MM.1S (cell line): ENCODE data around the gene GP1BA.
A peak's percentile ranks its signal among the peaks of the same experiment; 100 is the strongest.

ENCODE experiments used
- DNase-seq: peaks from one replicate; pipeline ENCODE4 v3.0.0-alpha.2; 2015
- H2AFZ ChIP-seq: fragments of 300-600 bp; sonication (generic); 2 replicates; pipeline ENCODE4 v1.6.0; 2016; ENCODE audit warnings: antibody characterized with exemption, low read length
- H3F3A ChIP-seq: fragments of 300-600 bp; sonication (generic); 2 replicates; pipeline ENCODE4 v1.6.1; 2016; ENCODE audit warnings: mild to moderate bottlenecking, antibody characterized with exemption, low read length, moderate library complexity, mixed read lengths; ENCODE audit not compliant: insufficient read depth
- H3K27ac ChIP-seq: fragments of 300-600 bp; sonication (generic); 2 replicates; pipeline ENCODE4 v1.5.1; 2016; ENCODE audit warnings: mild to moderate bottlenecking, low read length
- H3K27me3 ChIP-seq: fragments of 300-600 bp; sonication (generic); replicated peaks from 2 replicates; pipeline ENCODE4 v1.6.0; 2016; ENCODE audit warnings: low read length; ENCODE audit not compliant: insufficient read depth
- H3K36me3 ChIP-seq: fragments of 300-600 bp; sonication (generic); replicated peaks from 2 replicates; pipeline ENCODE4 v1.6.1; 2016; ENCODE audit warnings: mild to moderate bottlenecking, low read length, mixed read lengths; ENCODE audit not compliant: insufficient read depth
- H3K4me1 ChIP-seq: fragments of 300-600 bp; sonication (generic); 2 replicates; pipeline ENCODE4 v1.6.1; 2016; ENCODE audit warnings: low read length, mixed read lengths
- H3K4me2 ChIP-seq: fragments of 300-600 bp; sonication (generic); 2 replicates; pipeline ENCODE4 v1.6.0; 2016; ENCODE audit warnings: low read depth, low read length
- H3K4me3 ChIP-seq: fragments of 300-600 bp; sonication (generic); 2 replicates; pipeline ENCODE4 v1.5.1; 2016; ENCODE audit warnings: low read length, mixed read lengths
- H3K79me2 ChIP-seq: fragments of 300-600 bp; sonication (generic); 2 replicates; pipeline ENCODE4 v1.6.1; 2016; ENCODE audit warnings: mixed run types, low read length, mixed read lengths
- H3K9ac ChIP-seq: fragments of 300-600 bp; sonication (generic); 2 replicates; pipeline ENCODE4 v1.6.1; 2016; ENCODE audit warnings: low read length, mixed read lengths
- H3K9me2 ChIP-seq: fragments of 300-600 bp; sonication (generic); replicated peaks from 2 replicates; pipeline ENCODE4 v1.6.1; 2016; ENCODE audit warnings: mild to moderate bottlenecking, low read length, mixed read lengths; ENCODE audit not compliant: insufficient read depth
- H3K9me3 ChIP-seq: fragments of 300-600 bp; sonication (generic); replicated peaks from 2 replicates; pipeline ENCODE4 v1.6.1; 2016; ENCODE audit warnings: mild to moderate bottlenecking, low read length, mixed read lengths; ENCODE audit not compliant: insufficient read depth
- H4K20me1 ChIP-seq: fragments of 300-600 bp; sonication (generic); 2 replicates; pipeline ENCODE4 v1.6.1; 2016; ENCODE audit warnings: mild to moderate bottlenecking, low read length, moderate library complexity, mixed read lengths; ENCODE audit not compliant: insufficient read depth
- EZH2 ChIP-seq: fragments of 300-600 bp; sonication (generic); optimal IDR thresholded peaks from 2 replicates; pipeline ENCODE3; 2017; ENCODE audit warnings: low read depth, mild to moderate bottlenecking, antibody characterized with exemption, low read length, mixed read lengths
- EZH2phosphoT487 ChIP-seq: fragments of 300-600 bp; sonication (generic); IDR thresholded peaks from 2 replicates; pipeline ENCODE4 v1.6.1; 2018; ENCODE audit warnings: antibody characterized with exemption, low read length
- TF ChIP-seq, protein P1 (sequence below): fragments of 300-600 bp; sonication (generic); IDR thresholded peaks from 2 replicates; pipeline ENCODE4 v1.5.1; 2016; ENCODE audit warnings: antibody characterized with exemption, low read length, mixed read lengths

GP1BA gene

GRCh38 chr17:4948166-4948930 lies 16.3 kb downstream of the GP1BA start, which contains the start of gene PFN1:
PFN1 (minus strand) TSS chr17:4948530; CDS start chr17:4948394, 136 bp downstream.
- H3K4me1 ChIP-seq = peaks cover 40% of the 10 kb centered on the region
- no peaks in the 10 kb centered on the region for H3K9me3 ChIP-seq
- peak within 1 kb of the TSS; percentile 100 for H3K27ac ChIP-seq
- H3K4me2 ChIP-seq = peak within 1 kb of the TSS; percentile 94
- H2AFZ ChIP-seq = peak within 1 kb of the TSS; percentile 74
- no peaks in the 10 kb centered on the region for H3K27me3 ChIP-seq
- H3K36me3 ChIP-seq = no peaks in the 10 kb centered on the region
- H3K79me2 ChIP-seq = peaks cover 55% of the 10 kb centered on the region
- H3K9me2 ChIP-seq = no peaks in the 10 kb centered on the region
- H3F3A ChIP-seq = peaks cover 63% of the 10 kb centered on the region
- H3K9ac ChIP-seq = peak within 1 kb of the TSS; percentile 99
- peaks cover 28% of the 10 kb centered on the region for H4K20me1 ChIP-seq
- TF ChIP-seq EZH2phosphoT487 (no peak), EZH2 (no peak)
- TF ChIP-seq, protein P1, sequence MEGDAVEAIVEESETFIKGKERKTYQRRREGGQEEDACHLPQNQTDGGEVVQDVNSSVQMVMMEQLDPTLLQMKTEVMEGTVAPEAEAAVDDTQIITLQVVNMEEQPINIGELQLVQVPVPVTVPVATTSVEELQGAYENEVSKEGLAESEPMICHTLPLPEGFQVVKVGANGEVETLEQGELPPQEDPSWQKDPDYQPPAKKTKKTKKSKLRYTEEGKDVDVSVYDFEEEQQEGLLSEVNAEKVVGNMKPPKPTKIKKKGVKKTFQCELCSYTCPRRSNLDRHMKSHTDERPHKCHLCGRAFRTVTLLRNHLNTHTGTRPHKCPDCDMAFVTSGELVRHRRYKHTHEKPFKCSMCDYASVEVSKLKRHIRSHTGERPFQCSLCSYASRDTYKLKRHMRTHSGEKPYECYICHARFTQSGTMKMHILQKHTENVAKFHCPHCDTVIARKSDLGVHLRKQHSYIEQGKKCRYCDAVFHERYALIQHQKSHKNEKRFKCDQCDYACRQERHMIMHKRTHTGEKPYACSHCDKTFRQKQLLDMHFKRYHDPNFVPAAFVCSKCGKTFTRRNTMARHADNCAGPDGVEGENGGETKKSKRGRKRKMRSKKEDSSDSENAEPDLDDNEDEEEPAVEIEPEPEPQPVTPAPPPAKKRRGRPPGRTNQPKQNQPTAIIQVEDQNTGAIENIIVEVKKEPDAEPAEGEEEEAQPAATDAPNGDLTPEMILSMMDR = no peak
- peak; percentile 89 for DNase-seq
- H3K4me3 ChIP-seq = peak within 1 kb of the TSS; percentile 99

DNA sequence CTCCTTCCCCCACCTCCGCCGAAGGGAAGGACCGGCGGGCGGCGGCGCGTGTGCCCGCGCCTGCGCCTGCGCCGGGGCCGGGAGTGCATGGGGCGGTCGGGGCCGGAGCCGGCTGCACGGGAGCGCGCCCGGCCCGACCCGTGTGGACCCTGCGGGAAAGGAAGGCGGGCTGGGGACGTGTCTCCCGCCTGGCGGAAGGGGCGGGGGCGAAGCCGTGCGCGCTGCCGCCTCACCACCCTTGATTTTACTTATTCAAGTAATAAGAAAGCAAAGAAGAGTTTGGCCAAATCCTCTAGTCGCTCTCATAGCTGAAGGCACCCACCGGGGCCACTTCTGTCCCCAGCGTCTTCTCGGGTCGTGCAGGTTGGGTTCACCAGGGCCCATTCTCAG lies 16.8 kb downstream of the GP1BA start:
- H3K4me2 ChIP-seq = peak overlapping the region; percentile 94
- no peak for TF ChIP-seq EZH2phosphoT487
- no peak for TF ChIP-seq EZH2
- TF ChIP-seq, protein P1 = no peak
- peak overlapping the region; percentile 74 for H2AFZ ChIP-seq
- no peaks in the 10 kb centered on the region for H3K9me3 ChIP-seq
- H3K4me3 ChIP-seq = peak overlapping the region; percentile 99
- H3F3A ChIP-seq = peaks cover 58% of the 10 kb centered on the region
- H3K36me3 ChIP-seq = no peaks in the 10 kb centered on the region
- peaks cover 28% of the 10 kb centered on the region for H4K20me1 ChIP-seq
- peak overlapping the region; percentile 100 for H3K27ac ChIP-seq
- H3K4me1 ChIP-seq = peaks cover 39% of the 10 kb centered on the region
- no peaks in the 10 kb centered on the region for H3K27me3 ChIP-seq
- DNase-seq = peak; percentile 90
- H3K9me2 ChIP-seq = no peaks in the 10 kb centered on the region
- peak overlapping the region; percentile 99 for H3K9ac ChIP-seq
- peaks cover 50% of the 10 kb centered on the region for H3K79me2 ChIP-seq

DNA sequence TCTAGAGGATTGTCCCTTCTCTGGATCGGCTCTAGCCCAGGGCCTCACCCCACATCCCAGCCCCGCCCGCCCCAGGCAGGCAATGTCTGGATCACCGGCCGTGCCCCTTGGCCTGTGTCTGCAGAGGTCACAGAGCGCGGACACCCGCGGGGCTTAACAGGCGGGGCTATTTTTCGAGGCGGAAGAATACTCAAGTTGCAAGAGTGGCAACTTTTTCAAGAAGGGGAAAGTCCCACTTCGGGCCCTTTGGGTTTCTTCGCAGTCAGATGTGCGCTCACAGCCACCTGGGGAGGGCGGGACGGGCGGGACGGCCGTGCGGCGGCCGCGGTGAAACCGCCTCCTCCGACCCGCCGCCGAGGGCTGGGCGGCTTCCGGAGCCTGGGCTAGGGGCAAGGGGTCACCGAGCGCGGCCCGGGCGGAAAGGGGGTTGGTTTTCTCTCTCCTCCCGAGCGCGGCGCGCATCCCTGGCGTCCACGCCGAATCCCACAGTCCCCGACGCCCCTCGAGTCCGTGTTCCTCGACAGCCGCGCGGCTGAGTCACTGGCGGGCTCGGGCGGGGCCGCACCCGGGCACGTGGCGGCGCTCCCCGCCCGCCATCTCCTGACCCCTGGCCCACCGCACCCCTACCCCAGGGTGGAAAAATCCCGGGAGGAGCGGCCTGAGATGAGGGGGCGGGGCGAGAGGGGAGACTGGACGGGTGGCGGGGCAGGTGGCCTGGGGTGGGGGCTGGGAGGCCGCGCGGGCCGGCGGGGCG lies 17.4 kb downstream of the GP1BA start:
- Histone ChIP-seq H3K27ac (peak overlapping the region; percentile 100), H3K4me2 (peak overlapping the region; percentile 94), H3K79me2 (peaks cover 44% of the 10 kb centered on the region), H3K27me3 (no peaks in the 10 kb centered on the region), H3K4me3 (peak overlapping the region; percentile 99), H2AFZ (peak overlapping the region; percentile 80), H3K9ac (peak overlapping the region; percentile 99), H3F3A (peaks cover 52% of the 10 kb centered on the region), H4K20me1 (peaks cover 24% of the 10 kb centered on the region), H3K4me1 (peaks cover 34% of the 10 kb centered on the region), H3K9me3 (no peaks in the 10 kb centered on the region), H3K9me2 (no peaks in the 10 kb centered on the region), H3K36me3 (no peaks in the 10 kb centered on the region)
- TF ChIP-seq EZH2 (no peak), EZH2phosphoT487 (no peak)
- TF ChIP-seq, protein P1 = no peak
- peak; percentile 97 for DNase-seq
